ENCODE results near the gene NVL.

DNA sequence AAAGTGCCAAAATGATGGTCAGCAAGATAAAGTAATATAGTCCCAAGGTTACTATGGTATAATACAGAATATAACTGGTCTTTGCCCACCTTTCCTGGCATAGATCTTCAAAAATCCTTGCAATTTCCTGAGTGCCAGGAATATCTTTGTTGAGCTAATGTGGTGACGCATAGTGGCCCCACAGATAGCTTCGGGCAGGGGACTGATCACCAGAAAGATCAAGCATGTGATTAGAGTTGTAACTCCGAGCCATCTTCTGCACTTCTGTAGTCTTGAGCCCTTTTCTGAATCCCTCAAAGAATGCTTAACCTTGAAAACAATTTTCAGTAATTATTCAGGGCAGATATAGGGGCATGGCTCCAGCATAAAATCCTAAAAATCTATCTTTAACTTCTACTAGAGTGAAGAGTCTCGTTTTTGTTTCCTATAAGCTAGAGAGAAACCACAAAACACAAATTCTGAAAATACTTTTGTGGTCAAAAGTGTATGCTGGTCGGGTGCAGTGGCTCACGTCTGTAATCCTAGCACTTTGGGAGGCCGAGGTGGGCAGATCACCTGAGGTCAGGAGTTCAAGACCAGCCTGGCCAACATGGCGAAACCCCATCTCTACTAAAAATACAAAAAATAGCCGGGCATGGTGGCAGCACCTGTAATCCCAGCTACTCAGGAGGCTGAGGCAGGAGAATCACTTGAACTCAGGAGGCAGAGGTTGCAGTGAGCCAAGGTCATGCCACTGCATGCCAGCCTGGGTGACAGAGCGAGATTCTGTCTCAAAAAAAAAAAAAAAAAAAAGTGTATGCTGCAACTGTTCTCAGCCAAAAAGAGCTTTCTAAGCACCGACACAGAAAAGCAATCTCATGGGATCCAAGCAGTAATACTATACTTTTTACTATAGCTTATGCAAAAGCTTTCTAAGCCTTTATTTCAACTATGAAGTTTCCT lies 62.8 kb downstream of the NVL start:
- TF ChIP-seq YY1 (IDR thresholded peaks at IDR 0.05; ENCODE audit: low read depth) (no peak), MEF2A (IDR thresholded peaks at IDR 0.05; ENCODE audit: borderline replicate concordance, low read depth) (no peak)
- TF ChIP-seq, protein P1, sequence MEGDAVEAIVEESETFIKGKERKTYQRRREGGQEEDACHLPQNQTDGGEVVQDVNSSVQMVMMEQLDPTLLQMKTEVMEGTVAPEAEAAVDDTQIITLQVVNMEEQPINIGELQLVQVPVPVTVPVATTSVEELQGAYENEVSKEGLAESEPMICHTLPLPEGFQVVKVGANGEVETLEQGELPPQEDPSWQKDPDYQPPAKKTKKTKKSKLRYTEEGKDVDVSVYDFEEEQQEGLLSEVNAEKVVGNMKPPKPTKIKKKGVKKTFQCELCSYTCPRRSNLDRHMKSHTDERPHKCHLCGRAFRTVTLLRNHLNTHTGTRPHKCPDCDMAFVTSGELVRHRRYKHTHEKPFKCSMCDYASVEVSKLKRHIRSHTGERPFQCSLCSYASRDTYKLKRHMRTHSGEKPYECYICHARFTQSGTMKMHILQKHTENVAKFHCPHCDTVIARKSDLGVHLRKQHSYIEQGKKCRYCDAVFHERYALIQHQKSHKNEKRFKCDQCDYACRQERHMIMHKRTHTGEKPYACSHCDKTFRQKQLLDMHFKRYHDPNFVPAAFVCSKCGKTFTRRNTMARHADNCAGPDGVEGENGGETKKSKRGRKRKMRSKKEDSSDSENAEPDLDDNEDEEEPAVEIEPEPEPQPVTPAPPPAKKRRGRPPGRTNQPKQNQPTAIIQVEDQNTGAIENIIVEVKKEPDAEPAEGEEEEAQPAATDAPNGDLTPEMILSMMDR (IDR thresholded peaks at IDR 0.05) = no peak
- TF ChIP-seq, protein P2, sequence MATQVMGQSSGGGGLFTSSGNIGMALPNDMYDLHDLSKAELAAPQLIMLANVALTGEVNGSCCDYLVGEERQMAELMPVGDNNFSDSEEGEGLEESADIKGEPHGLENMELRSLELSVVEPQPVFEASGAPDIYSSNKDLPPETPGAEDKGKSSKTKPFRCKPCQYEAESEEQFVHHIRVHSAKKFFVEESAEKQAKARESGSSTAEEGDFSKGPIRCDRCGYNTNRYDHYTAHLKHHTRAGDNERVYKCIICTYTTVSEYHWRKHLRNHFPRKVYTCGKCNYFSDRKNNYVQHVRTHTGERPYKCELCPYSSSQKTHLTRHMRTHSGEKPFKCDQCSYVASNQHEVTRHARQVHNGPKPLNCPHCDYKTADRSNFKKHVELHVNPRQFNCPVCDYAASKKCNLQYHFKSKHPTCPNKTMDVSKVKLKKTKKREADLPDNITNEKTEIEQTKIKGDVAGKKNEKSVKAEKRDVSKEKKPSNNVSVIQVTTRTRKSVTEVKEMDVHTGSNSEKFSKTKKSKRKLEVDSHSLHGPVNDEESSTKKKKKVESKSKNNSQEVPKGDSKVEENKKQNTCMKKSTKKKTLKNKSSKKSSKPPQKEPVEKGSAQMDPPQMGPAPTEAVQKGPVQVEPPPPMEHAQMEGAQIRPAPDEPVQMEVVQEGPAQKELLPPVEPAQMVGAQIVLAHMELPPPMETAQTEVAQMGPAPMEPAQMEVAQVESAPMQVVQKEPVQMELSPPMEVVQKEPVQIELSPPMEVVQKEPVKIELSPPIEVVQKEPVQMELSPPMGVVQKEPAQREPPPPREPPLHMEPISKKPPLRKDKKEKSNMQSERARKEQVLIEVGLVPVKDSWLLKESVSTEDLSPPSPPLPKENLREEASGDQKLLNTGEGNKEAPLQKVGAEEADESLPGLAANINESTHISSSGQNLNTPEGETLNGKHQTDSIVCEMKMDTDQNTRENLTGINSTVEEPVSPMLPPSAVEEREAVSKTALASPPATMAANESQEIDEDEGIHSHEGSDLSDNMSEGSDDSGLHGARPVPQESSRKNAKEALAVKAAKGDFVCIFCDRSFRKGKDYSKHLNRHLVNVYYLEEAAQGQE (IDR thresholded peaks at IDR 0.05; ENCODE audit: low read depth, low read length) = no peak
- TF ChIP-seq, protein P3, sequence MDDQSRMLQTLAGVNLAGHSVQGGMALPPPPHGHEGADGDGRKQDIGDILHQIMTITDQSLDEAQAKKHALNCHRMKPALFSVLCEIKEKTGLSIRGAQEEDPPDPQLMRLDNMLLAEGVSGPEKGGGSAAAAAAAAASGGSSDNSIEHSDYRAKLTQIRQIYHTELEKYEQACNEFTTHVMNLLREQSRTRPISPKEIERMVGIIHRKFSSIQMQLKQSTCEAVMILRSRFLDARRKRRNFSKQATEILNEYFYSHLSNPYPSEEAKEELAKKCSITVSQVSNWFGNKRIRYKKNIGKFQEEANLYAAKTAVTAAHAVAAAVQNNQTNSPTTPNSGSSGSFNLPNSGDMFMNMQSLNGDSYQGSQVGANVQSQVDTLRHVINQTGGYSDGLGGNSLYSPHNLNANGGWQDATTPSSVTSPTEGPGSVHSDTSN (IDR thresholded peaks at IDR 0.05) = no peak

All from SK-N-SH (cell line).